ENCODE measurements around the gene MGAT3. TPM values are rescaled to one million over a fixed set of nuclear protein-coding genes. Genes with fewer than 3 reads are reported as not detected.

Gene MGAT3
- total RNA-seq, 1 experiment from 2014 or later: 0.20 TPM

DNA sequence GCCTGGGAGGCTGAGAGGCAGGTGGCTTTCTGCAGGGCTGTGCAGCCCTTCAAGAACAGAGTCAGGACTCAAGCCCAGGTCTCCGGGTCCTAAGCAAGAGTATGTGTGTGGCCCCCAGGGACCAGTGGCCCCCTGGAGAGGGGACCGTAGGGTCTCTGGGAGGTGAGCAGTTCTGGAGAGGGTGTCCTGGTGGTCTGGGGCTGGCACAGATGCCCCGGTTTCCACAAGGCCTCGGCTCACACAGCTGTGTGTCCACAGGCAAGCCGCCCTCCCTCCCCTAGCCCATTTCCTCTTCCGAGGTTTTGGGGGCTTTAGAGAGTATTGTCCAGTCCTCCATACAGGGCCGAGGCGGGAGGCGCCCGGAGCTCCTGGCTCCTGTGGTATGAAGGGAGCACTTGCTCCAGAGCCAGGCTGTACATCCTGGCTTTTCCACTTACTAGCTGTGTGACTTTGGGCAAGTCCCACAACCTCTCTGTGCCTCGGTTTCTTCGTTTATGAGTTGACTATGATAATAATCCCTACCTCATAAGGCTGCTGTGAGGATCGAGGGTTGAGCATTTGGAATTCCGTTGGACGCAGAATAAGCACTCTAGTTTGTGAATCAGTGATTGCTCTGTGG lies 79.1 kb downstream of the MGAT3 start:
- no peaks in the 10 kb centered on the region for H3K27me3 ChIP-seq (ENCODE audit: insufficient read depth, low read length)
- H3K36me3 ChIP-seq (ENCODE audit: control insufficient read depth in 1 of 2, insufficient read depth in 2 of 2, low read length in 2 of 2): peaks cover 0 to 2% of the 10 kb centered on the region in 2 experiments; a peak in 1 of 4 replicates
- H3K79me2 ChIP-seq (ENCODE audit: insufficient read depth, low read length): peaks cover 16% of the 10 kb centered on the region
- H4K20me1 ChIP-seq (ENCODE audit: insufficient read depth): no peaks in the 10 kb centered on the region
- H3K9me2 ChIP-seq (ENCODE audit: insufficient read depth): no peaks in the 10 kb centered on the region
- H3K27ac ChIP-seq (ENCODE audit: low read depth, low read length): no peak overlapping the region
- H3K9me3 ChIP-seq (ENCODE audit: control insufficient read depth in 1 of 2, insufficient read depth in 1 of 2, low read depth in 1 of 2, low read length in 2 of 2): no peaks in the 10 kb centered on the region
- no peak overlapping the region for H2AFZ ChIP-seq (ENCODE audit: low read depth, low read length, poor library complexity, severe bottlenecking)
- ChIA-PET CTCF (interaction anchor here (1.1 to 2.9 kb wide), 5 partner anchors 9 to 501 kb away, joined by 3 to 20 read pairs (median 9); no protein-coding TSS in a partner anchor), RAD21 (ENCODE audit: low non-redundant PET in 1 of 2, low total read pairs in 2 of 2, uncharacterized antibody in 2 of 2, unreplicated experiment in 2 of 2) (no interaction called here), POLR2A (interaction anchor here (1.1 kb wide), 1 partner anchor 16 kb away, joined by 3 read pairs; the partner anchor contains the start of gene ATF4)
- no peak overlapping the region for H3K9ac ChIP-seq (ENCODE audit: low read length)
- DNase-seq (ENCODE audit: low read depth, low spot score): no peak
- H3K4me3 ChIP-seq (replicated peaks in 1 of 2; ENCODE audit: low read depth in 1 of 2, low read length in 2 of 2): no peak overlapping the region
- no peak for ATAC-seq
- BruUV-seq (replicated peaks): no TSS peak
- intact Hi-C loops (cut with micrococcal nuclease): loop anchor here (2.0 to 10.0 kb wide), 3 partner anchors 273 to 501 kb away; no protein-coding TSS in a partner anchor
- no peak overlapping the region for H3K4me2 ChIP-seq (ENCODE audit: low read length)
- TF ChIP-seq RAD21 (IDR thresholded peaks at IDR 0.05; ENCODE audit: low read depth) (no peak), SP1 (IDR thresholded peaks at IDR 0.05; ENCODE audit: low read depth) (no peak), JUND (IDR thresholded peaks at IDR 0.05) (no peak), ZNF274 (IDR thresholded peaks at IDR 0.05; ENCODE audit: low read depth, low read length) (no peak), POLR2A (IDR thresholded peaks at IDR 0.05; ENCODE audit: borderline replicate concordance, extremely low read depth, insufficient read depth, insufficient read length) (no peak), TCF7L2 (IDR thresholded peaks at IDR 0.05; ENCODE audit: borderline replicate concordance, extremely low read depth, insufficient read depth, insufficient read length) (no peak), EZH2phosphoT487 (IDR thresholded peaks at IDR 0.05; ENCODE audit: borderline replicate concordance) (no peak), POLR2AphosphoS5 (IDR thresholded peaks at IDR 0.05; ENCODE audit: low read depth, low read length) (no peak), CBX3 (IDR thresholded peaks at IDR 0.05; ENCODE audit: low read depth) (no peak), FOSL1 (IDR thresholded peaks at IDR 0.05; ENCODE audit: low read depth) (no peak), SIN3A (IDR thresholded peaks at IDR 0.05; ENCODE audit: low read depth) (no peak), SRF (IDR thresholded peaks at IDR 0.05; ENCODE audit: low read depth) (no peak), ELF1 (IDR thresholded peaks at IDR 0.05; ENCODE audit: borderline replicate concordance, low read depth) (no peak)
- TF ChIP-seq, protein P1, sequence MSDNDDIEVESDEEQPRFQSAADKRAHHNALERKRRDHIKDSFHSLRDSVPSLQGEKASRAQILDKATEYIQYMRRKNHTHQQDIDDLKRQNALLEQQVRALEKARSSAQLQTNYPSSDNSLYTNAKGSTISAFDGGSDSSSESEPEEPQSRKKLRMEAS (IDR thresholded peaks at IDR 0.05): no peak
- TF ChIP-seq, protein P2, sequence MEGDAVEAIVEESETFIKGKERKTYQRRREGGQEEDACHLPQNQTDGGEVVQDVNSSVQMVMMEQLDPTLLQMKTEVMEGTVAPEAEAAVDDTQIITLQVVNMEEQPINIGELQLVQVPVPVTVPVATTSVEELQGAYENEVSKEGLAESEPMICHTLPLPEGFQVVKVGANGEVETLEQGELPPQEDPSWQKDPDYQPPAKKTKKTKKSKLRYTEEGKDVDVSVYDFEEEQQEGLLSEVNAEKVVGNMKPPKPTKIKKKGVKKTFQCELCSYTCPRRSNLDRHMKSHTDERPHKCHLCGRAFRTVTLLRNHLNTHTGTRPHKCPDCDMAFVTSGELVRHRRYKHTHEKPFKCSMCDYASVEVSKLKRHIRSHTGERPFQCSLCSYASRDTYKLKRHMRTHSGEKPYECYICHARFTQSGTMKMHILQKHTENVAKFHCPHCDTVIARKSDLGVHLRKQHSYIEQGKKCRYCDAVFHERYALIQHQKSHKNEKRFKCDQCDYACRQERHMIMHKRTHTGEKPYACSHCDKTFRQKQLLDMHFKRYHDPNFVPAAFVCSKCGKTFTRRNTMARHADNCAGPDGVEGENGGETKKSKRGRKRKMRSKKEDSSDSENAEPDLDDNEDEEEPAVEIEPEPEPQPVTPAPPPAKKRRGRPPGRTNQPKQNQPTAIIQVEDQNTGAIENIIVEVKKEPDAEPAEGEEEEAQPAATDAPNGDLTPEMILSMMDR (IDR thresholded peaks at IDR 0.05 in 2 of 3, conservative IDR thresholded peaks at IDR 0.05 in 1 of 3; ENCODE audit: borderline replicate concordance in 1 of 3, insufficient read depth in 1 of 3, low read depth in 2 of 3, low read length in 2 of 3): no peak
- TF ChIP-seq, protein P3, sequence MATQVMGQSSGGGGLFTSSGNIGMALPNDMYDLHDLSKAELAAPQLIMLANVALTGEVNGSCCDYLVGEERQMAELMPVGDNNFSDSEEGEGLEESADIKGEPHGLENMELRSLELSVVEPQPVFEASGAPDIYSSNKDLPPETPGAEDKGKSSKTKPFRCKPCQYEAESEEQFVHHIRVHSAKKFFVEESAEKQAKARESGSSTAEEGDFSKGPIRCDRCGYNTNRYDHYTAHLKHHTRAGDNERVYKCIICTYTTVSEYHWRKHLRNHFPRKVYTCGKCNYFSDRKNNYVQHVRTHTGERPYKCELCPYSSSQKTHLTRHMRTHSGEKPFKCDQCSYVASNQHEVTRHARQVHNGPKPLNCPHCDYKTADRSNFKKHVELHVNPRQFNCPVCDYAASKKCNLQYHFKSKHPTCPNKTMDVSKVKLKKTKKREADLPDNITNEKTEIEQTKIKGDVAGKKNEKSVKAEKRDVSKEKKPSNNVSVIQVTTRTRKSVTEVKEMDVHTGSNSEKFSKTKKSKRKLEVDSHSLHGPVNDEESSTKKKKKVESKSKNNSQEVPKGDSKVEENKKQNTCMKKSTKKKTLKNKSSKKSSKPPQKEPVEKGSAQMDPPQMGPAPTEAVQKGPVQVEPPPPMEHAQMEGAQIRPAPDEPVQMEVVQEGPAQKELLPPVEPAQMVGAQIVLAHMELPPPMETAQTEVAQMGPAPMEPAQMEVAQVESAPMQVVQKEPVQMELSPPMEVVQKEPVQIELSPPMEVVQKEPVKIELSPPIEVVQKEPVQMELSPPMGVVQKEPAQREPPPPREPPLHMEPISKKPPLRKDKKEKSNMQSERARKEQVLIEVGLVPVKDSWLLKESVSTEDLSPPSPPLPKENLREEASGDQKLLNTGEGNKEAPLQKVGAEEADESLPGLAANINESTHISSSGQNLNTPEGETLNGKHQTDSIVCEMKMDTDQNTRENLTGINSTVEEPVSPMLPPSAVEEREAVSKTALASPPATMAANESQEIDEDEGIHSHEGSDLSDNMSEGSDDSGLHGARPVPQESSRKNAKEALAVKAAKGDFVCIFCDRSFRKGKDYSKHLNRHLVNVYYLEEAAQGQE (IDR thresholded peaks at IDR 0.05; ENCODE audit: low read depth): no peak
- TF ChIP-seq, protein P4, sequence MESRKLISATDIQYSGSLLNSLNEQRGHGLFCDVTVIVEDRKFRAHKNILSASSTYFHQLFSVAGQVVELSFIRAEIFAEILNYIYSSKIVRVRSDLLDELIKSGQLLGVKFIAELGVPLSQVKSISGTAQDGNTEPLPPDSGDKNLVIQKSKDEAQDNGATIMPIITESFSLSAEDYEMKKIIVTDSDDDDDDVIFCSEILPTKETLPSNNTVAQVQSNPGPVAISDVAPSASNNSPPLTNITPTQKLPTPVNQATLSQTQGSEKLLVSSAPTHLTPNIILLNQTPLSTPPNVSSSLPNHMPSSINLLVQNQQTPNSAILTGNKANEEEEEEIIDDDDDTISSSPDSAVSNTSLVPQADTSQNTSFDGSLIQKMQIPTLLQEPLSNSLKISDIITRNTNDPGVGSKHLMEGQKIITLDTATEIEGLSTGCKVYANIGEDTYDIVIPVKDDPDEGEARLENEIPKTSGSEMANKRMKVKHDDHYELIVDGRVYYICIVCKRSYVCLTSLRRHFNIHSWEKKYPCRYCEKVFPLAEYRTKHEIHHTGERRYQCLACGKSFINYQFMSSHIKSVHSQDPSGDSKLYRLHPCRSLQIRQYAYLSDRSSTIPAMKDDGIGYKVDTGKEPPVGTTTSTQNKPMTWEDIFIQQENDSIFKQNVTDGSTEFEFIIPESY (IDR thresholded peaks at IDR 0.05; ENCODE audit: extremely low read depth, insufficient replicate concordance, low read length): no peak
- TF ChIP-seq, protein P5, sequence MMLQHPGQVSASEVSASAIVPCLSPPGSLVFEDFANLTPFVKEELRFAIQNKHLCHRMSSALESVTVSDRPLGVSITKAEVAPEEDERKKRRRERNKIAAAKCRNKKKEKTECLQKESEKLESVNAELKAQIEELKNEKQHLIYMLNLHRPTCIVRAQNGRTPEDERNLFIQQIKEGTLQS (IDR thresholded peaks at IDR 0.05): no peak
- H3K4me1 ChIP-seq (ENCODE audit: control insufficient read depth in 1 of 2, insufficient read depth in 2 of 2, low read length in 2 of 2): peaks cover 25 to 35% of the 10 kb centered on the region in 2 experiments

Data from HCT116 (cell line).